Glutamatergic neuron (in vitro differentiated cells): ENCODE measurements around the gene ALB. TPM values are rescaled to one million over a fixed set of nuclear protein-coding genes. Genes with fewer than 3 reads are reported as not detected.

Experiments used
- DNase-seq: peaks from one replicate; pipeline ENCODE4 v3.0.0; 2022
- H3K27ac Mint-ChIP-seq: one replicate; pipeline ENCODE4 v1.8.0; 2020; ENCODE audit warnings: mild to moderate bottlenecking, mixed read lengths, inconsistent platforms; ENCODE audit not compliant: unreplicated experiment
- H3K27me3 Mint-ChIP-seq: one replicate; pipeline ENCODE4 v1.8.0; 2020; ENCODE audit warnings: mild to moderate bottlenecking, moderate library complexity, mixed read lengths, inconsistent platforms; ENCODE audit not compliant: unreplicated experiment
- H3K36me3 Mint-ChIP-seq: one replicate; pipeline ENCODE4 v1.8.0; 2020; ENCODE audit warnings: mild to moderate bottlenecking, mixed read lengths, inconsistent platforms; ENCODE audit not compliant: unreplicated experiment
- H3K4me1 Mint-ChIP-seq: one replicate; pipeline ENCODE4 v1.8.0; 2020; ENCODE audit warnings: mild to moderate bottlenecking, low read depth, mixed read lengths, inconsistent platforms; ENCODE audit not compliant: unreplicated experiment
- H3K4me3 Mint-ChIP-seq: one replicate; pipeline ENCODE4 v1.8.0; 2020; ENCODE audit warnings: mild to moderate bottlenecking, mixed read lengths, inconsistent platforms; ENCODE audit not compliant: unreplicated experiment
- H3K9me3 Mint-ChIP-seq: one replicate; pipeline ENCODE4 v1.8.0; 2020; ENCODE audit warnings: mild to moderate bottlenecking, moderate library complexity, mixed read lengths, inconsistent platforms; ENCODE audit not compliant: unreplicated experiment
- total RNA-seq: library from RNA; stranded (reverse); fragmentation: NEBNext Ultra II Directional; extraction: Animal tissue kit (Norgen Biotek cat#: 25700); gene quantifications from one replicate; pipeline ENCODE4 v1.2.1, GENCODE V29; 2021; ENCODE audit not compliant: unreplicated experiment
- TF ChIP-seq, protein P1 (sequence below): fragments of 200-600 bp; sonication (generic); IDR thresholded peaks from one replicate; pipeline ENCODE4 v1.5.0; 2021; ENCODE audit not compliant: partially characterized antibody, unreplicated experiment

Gene ALB
- total RNA-seq, 1 donor from 2014 or later, result not detected

GRCh38 chr4:73432169-73433000, 28.3 kb downstream of the ALB start:
- H3K27me3 Mint-ChIP-seq, result peaks cover 2% of the 10 kb centered on the region
- no peaks in the 10 kb centered on the region for H3K9me3 Mint-ChIP-seq
- H3K27ac Mint-ChIP-seq, result no peak overlapping the region
- no peaks in the 10 kb centered on the region for H3K36me3 Mint-ChIP-seq
- TF ChIP-seq, protein P1, sequence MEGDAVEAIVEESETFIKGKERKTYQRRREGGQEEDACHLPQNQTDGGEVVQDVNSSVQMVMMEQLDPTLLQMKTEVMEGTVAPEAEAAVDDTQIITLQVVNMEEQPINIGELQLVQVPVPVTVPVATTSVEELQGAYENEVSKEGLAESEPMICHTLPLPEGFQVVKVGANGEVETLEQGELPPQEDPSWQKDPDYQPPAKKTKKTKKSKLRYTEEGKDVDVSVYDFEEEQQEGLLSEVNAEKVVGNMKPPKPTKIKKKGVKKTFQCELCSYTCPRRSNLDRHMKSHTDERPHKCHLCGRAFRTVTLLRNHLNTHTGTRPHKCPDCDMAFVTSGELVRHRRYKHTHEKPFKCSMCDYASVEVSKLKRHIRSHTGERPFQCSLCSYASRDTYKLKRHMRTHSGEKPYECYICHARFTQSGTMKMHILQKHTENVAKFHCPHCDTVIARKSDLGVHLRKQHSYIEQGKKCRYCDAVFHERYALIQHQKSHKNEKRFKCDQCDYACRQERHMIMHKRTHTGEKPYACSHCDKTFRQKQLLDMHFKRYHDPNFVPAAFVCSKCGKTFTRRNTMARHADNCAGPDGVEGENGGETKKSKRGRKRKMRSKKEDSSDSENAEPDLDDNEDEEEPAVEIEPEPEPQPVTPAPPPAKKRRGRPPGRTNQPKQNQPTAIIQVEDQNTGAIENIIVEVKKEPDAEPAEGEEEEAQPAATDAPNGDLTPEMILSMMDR, result no peak
- H3K4me3 Mint-ChIP-seq, result no peak overlapping the region
- H3K4me1 Mint-ChIP-seq, result no peaks in the 10 kb centered on the region
- DNase-seq, result no peak

DNA sequence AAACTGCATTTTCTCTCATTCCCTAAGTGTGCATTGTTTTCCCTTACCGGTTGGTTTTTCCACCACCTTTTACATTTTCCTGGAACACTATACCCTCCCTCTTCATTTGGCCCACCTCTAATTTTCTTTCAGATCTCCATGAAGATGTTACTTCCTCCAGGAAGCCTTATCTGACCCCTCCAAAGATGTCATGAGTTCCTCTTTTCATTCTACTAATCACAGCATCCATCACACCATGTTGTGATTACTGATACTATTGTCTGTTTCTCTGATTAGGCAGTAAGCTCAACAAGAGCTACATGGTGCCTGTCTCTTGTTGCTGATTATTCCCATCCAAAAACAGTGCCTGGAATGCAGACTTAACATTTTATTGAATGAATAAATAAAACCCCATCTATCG, 29.1 kb downstream of the ALB start:
- Mint-ChIP-seq H3K9me3 (no peaks in the 10 kb centered on the region), H3K27ac (no peak overlapping the region), H3K4me3 (no peak overlapping the region), H3K4me1 (no peaks in the 10 kb centered on the region), H3K36me3 (no peaks in the 10 kb centered on the region), H3K27me3 (peaks cover 2% of the 10 kb centered on the region)
- DNase-seq, result no peak
- TF ChIP-seq, protein P1, result no peak

DNA sequence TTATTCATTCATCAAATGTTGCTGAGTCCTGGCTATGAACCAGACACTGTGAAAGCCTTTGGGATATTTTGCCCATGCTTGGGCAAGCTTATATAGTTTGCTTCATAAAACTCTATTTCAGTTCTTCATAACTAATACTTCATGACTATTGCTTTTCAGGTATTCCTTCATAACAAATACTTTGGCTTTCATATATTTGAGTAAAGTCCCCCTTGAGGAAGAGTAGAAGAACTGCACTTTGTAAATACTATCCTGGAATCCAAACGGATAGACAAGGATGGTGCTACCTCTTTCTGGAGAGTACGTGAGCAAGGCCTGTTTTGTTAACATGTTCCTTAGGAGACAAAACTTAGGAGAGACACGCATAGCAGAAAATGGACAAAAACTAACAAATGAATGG, 30.2 kb downstream of the ALB start:
- Mint-ChIP-seq H3K4me1 (no peaks in the 10 kb centered on the region), H3K36me3 (no peaks in the 10 kb centered on the region), H3K27ac (no peak overlapping the region), H3K4me3 (no peak overlapping the region), H3K27me3 (peaks cover 2% of the 10 kb centered on the region), H3K9me3 (no peaks in the 10 kb centered on the region)
- no peak for DNase-seq
- TF ChIP-seq, protein P1, result peak; percentile 78

GRCh38 chr4:73435984-73436383, 31.9 kb downstream of the ALB start, which contains the start of gene AFP:
Gene AFP, plus strand, starts transcription at chr4:73436221. Its CDS starts 42 bp downstream, at chr4:73436263.
- TF ChIP-seq, protein P1, result no peak
- Mint-ChIP-seq H3K27me3 (no peaks in the 10 kb centered on the region), H3K9me3 (no peaks in the 10 kb centered on the region), H3K4me3 (no peak within 1 kb of the TSS), H3K27ac (no peak within 1 kb of the TSS), H3K36me3 (no peaks in the 10 kb centered on the region), H3K4me1 (no peaks in the 10 kb centered on the region)
- no peak for DNase-seq

DNA sequence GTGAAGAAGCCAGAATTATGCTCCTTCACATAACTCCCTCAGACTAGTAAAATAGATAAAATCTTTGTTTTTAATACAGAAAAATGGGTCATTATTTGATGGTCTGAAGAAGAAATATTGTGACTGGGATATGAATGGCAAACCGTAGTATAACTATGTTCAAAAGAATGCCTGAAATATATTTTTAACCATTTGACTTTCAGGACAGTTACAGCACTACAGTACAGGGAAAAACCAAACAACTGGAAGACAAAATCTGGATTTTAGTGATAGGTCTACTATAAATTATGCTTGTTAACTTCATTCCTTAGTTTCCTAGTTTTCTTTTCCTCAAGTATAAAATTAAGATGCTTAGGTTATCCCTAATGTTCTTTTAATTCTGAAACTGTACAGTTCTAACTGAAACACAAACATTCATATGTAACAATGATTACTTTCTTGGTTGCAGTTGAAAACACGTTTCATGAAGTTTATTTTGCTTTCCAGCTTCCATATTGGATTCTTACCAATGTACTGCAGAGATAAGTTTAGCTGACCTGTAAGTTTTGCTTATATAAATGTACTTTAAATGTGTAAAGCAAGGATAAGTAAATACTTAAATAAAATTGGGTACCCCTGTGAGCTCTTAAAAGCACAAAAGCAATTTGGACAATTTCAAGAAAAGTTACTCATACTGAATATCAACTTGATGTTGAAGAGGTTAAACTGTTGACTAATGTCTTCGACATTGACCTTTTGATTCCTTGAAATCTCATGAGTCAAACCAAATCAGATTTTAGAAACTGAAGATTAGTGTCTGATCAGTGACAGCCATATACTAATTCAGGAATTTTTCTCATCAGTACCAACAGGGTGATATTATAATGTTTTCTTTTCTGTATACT, 32.8 kb downstream of the ALB start:
- H3K27me3 Mint-ChIP-seq, result no peaks in the 10 kb centered on the region
- DNase-seq, result no peak
- no peaks in the 10 kb centered on the region for H3K4me1 Mint-ChIP-seq
- no peaks in the 10 kb centered on the region for H3K36me3 Mint-ChIP-seq
- H3K9me3 Mint-ChIP-seq, result no peaks in the 10 kb centered on the region
- no peak overlapping the region for H3K4me3 Mint-ChIP-seq
- H3K27ac Mint-ChIP-seq, result no peak overlapping the region
- TF ChIP-seq, protein P1, result no peak
